H1 (cell line): ENCODE measurements around the gene NKG7. TPM values are rescaled to one million over a fixed set of nuclear protein-coding genes. Genes with fewer than 3 reads are reported as not detected.

Experiments
- ATF3 ChIP-seq: IDR thresholded peaks from 2 replicates; pipeline ENCODE4 v1.6.1; 2011; ENCODE audit warnings: low read depth, mild to moderate bottlenecking, low read length; ENCODE audit not compliant: insufficient read depth
- BACH1 ChIP-seq: IDR thresholded peaks from 2 replicates; pipeline ENCODE4 v1.6.1; 2012; ENCODE audit warnings: low read length, improper control_type of control experiment
- CTCF ChIP-seq, 3 experiments: IDR thresholded peaks; 1 replicate in 2 of 3; 2 replicates in 1 of 3; pipeline versions ENCODE4 v1.5.1 to v1.6.1; 2011; ENCODE audit warnings: low read length in 3 of 3, mild to moderate bottlenecking in 3 of 3, inconsistent platforms in 2 of 3, low read depth in 1 of 3, moderate library complexity in 1 of 3; ENCODE audit not compliant: insufficient read depth in 1 of 3; ENCODE audit errors: control extremely low read depth in 1 of 3
- EZH2 ChIP-seq: fragments of 200-600 bp; sonication (generic); IDR thresholded peaks from 2 replicates; pipeline ENCODE4 v1.7.1; 2012; ENCODE audit warnings: low read depth, mild to moderate bottlenecking, moderate library complexity, low read length, inconsistent platforms; ENCODE audit not compliant: severe bottlenecking
- polyA plus RNA-seq, 7 experiments: library from polyadenylated mRNA; depleted of rRNA in 3 of 7; stranded (reverse) in 5 of 7; unstranded in 2 of 7; fragments of >200 nt in 5 of 7; fragments of 200-250 nt in 2 of 7; gene quantifications; 1 replicate in 5 of 7; 2 replicates in 1 of 7; 4 replicates in 1 of 7; pipeline versions ENCODE4 v1.2.1 to v1.2.3, GENCODE V29; 2011 to 2013; ENCODE audit warnings: missing spikeins in 2 of 7, mixed read lengths in 2 of 7
- total RNA-seq: library from RNA; stranded (reverse); fragmentation: NEBNext Ultra II Directional; extraction: Animal tissue kit (Norgen Biotek cat#: 25700); gene quantifications from 2 replicates; pipeline ENCODE4 v1.2.1, GENCODE V29; 2021

The NKG7 gene
- total and polyA plus RNA-seq, 2 of the 8 experiments (the other 6 are each of a cell fraction or from before 2014, with no cell fraction given), result not detected

GRCh38 chr19:51380379-51380778 is 7.9 kb upstream of the NKG7 start (continued):
- TF ChIP-seq BACH1, result no peak
- no peak for TF ChIP-seq EZH2
- no peak for TF ChIP-seq ATF3
- TF ChIP-seq CTCF (IDR thresholded peaks at IDR 0.05; ENCODE audit: control extremely low read depth in 1 of 3, insufficient read depth in 1 of 3, low read depth in 1 of 3, low read length in 3 of 3), result no peak
- TF ChIP-seq, all 59 proteins: peak for 0
